Measurements from ENCODE around the gene METRN. TPM values are rescaled to one million over a fixed set of nuclear protein-coding genes. Genes with fewer than 3 reads are reported as not detected.

Gene METRN
- total RNA-seq, 3 donors from 2014 or later = 23.8 to 34.7 (median 28.2) TPM

- Mint-ChIP-seq H3K9me3 (no peaks in the 10 kb centered on the region), H3K4me1 (ENCODE audit: low read depth) (no peaks in the 10 kb centered on the region), H3K4me3 (no peak overlapping the region), H3K36me3 (ENCODE audit: insufficient read depth) (no peaks in the 10 kb centered on the region), H3K27me3 (ENCODE audit: low read depth) (no peaks in the 10 kb centered on the region)
- ATAC-seq (no peak), DNase-seq (no peak)
These were observed 48.7 kb downstream of the METRN start for GRCh38 chr16:763369-764183.

- DNase-seq (no peak), ATAC-seq (no peak)
- Mint-ChIP-seq H3K4me3 (no peak overlapping the region), H3K27me3 (ENCODE audit: low read depth) (no peaks in the 10 kb centered on the region), H3K36me3 (ENCODE audit: insufficient read depth) (no peaks in the 10 kb centered on the region), H3K4me1 (ENCODE audit: low read depth) (no peaks in the 10 kb centered on the region), H3K9me3 (no peaks in the 10 kb centered on the region)
These were observed 49.3 kb downstream of the METRN start for GRCh38 chr16:764184-764750.

GRCh38 chr16:764848-765487, 50.0 kb downstream of the METRN start:
- no peak for ATAC-seq
- no peaks in the 10 kb centered on the region for H3K27me3 Mint-ChIP-seq (ENCODE audit: low read depth)
- no peaks in the 10 kb centered on the region for H3K4me1 Mint-ChIP-seq (ENCODE audit: low read depth)

GRCh38 chr16:765488-765865, 50.6 kb downstream of the METRN start:
- H3K36me3 Mint-ChIP-seq (ENCODE audit: insufficient read depth) = no peaks in the 10 kb centered on the region
- H3K27me3 Mint-ChIP-seq (ENCODE audit: low read depth) = no peaks in the 10 kb centered on the region
- H3K4me1 Mint-ChIP-seq (ENCODE audit: low read depth) = no peaks in the 10 kb centered on the region
- H3K4me3 Mint-ChIP-seq = no peak overlapping the region
- DNase-seq = no peak
- ATAC-seq = no peak
- H3K9me3 Mint-ChIP-seq = no peaks in the 10 kb centered on the region

More at GRCh38 chr16:764848-765487, 50.0 kb downstream of the METRN start:
- no peak for DNase-seq
- Mint-ChIP-seq H3K9me3 (no peaks in the 10 kb centered on the region), H3K4me3 (no peak overlapping the region), H3K36me3 (ENCODE audit: insufficient read depth) (no peaks in the 10 kb centered on the region)

GRCh38 chr16:766008-766819, 51.3 kb downstream of the METRN start:
- no peaks in the 10 kb centered on the region for H3K9me3 Mint-ChIP-seq
- ATAC-seq (no peak), DNase-seq (no peak)
- no peaks in the 10 kb centered on the region for H3K4me1 Mint-ChIP-seq (ENCODE audit: low read depth)
- no peak overlapping the region for H3K4me3 Mint-ChIP-seq
- H3K27me3 Mint-ChIP-seq (ENCODE audit: low read depth) = no peaks in the 10 kb centered on the region
- no peaks in the 10 kb centered on the region for H3K36me3 Mint-ChIP-seq (ENCODE audit: insufficient read depth)

- no peaks in the 10 kb centered on the region for H3K27me3 Mint-ChIP-seq (ENCODE audit: low read depth)
- H3K9me3 Mint-ChIP-seq = no peaks in the 10 kb centered on the region
These were observed 52.1 kb downstream of the METRN start for GRCh38 chr16:766820-767640.

GRCh38 chr16:767743-768235, 52.9 kb downstream of the METRN start:
- no peaks in the 10 kb centered on the region for H3K4me1 Mint-ChIP-seq (ENCODE audit: low read depth)
- DNase-seq (no peak), ATAC-seq (no peak)
- no peaks in the 10 kb centered on the region for H3K36me3 Mint-ChIP-seq (ENCODE audit: insufficient read depth)
- H3K9me3 Mint-ChIP-seq = no peaks in the 10 kb centered on the region
- no peaks in the 10 kb centered on the region for H3K27me3 Mint-ChIP-seq (ENCODE audit: low read depth)
- no peak overlapping the region for H3K4me3 Mint-ChIP-seq

More at GRCh38 chr16:766820-767640, 52.1 kb downstream of the METRN start:
- Mint-ChIP-seq H3K4me1 (ENCODE audit: low read depth) (no peaks in the 10 kb centered on the region), H3K4me3 (no peak overlapping the region), H3K36me3 (ENCODE audit: insufficient read depth) (no peaks in the 10 kb centered on the region)
- no peak for ATAC-seq
- DNase-seq = no peak

GRCh38 chr16:768428-768827, 53.5 kb downstream of the METRN start:
- ATAC-seq (no peak), DNase-seq (no peak)
- Mint-ChIP-seq H3K36me3 (ENCODE audit: insufficient read depth) (no peaks in the 10 kb centered on the region), H3K4me1 (ENCODE audit: low read depth) (no peaks in the 10 kb centered on the region), H3K4me3 (no peak overlapping the region), H3K27me3 (ENCODE audit: low read depth) (no peaks in the 10 kb centered on the region), H3K9me3 (no peaks in the 10 kb centered on the region)

Other genes with a start within 250 kb of the METRN start
- gene CAPN15, start 187.4 kb upstream of the METRN start, total RNA-seq = 100 to 1,000 TPM; 134 to 164 (median 153) TPM
- under 1 TPM; 0.08 to 0.11 (median 0.10) TPM for gene PRR35, start 154.7 kb upstream of the METRN start, total RNA-seq
- under 1 TPM; 0.13 to 0.18 (median 0.16) TPM for gene NHLRC4, start 148.1 kb upstream of the METRN start, total RNA-seq
- gene PIGQ, start 145.2 kb upstream of the METRN start, total RNA-seq = 10 to 100 TPM; 45.0 to 47.8 (median 46.1) TPM
- 10 to 100 TPM; 13.4 to 15.7 (median 14.6) TPM for gene RAB40C, start 125.1 kb upstream of the METRN start, total RNA-seq
- gene WFIKKN1, start 84.1 kb upstream of the METRN start, total RNA-seq = under 1 TPM; 0.40 to 0.71 (median 0.49) TPM
- 100 to 1,000 TPM; 132 to 174 (median 159) TPM for gene METTL26, start 78.8 kb upstream of the METRN start, total RNA-seq
- 100 to 1,000 TPM in 1 of 3 donors, 10 to 100 TPM in 2; 83.1 to 104 (median 88.2) TPM for gene MCRIP2, start 73.3 kb upstream of the METRN start, total RNA-seq
- 100 to 1,000 TPM in 1 of 3 donors, 10 to 100 TPM in 2; 81.0 to 104 (median 87.8) TPM for gene WDR90, start 65.8 kb upstream of the METRN start, total RNA-seq
- 100 to 1,000 TPM; 212 to 215 (median 212) TPM for gene RHOT2, start 47.0 kb upstream of the METRN start, total RNA-seq
- gene RHBDL1, start 39.4 kb upstream of the METRN start, total RNA-seq = under 1 TPM; 0.52 to 0.71 (median 0.53) TPM
- gene STUB1, start 34.7 kb upstream of the METRN start, total RNA-seq = 100 to 1,000 TPM; 117 to 136 (median 127) TPM
- 10 to 100 TPM; 77.0 to 90.4 (median 88.7) TPM for gene JMJD8, start 30.8 kb upstream of the METRN start, total RNA-seq
- gene WDR24, start 24.7 kb upstream of the METRN start, total RNA-seq = 10 to 100 TPM; 28.2 to 32.4 (median 29.1) TPM
- 1 to 10 TPM; 2.0 to 6.0 (median 4.8) TPM for gene FBXL16, start 9.3 kb upstream of the METRN start, total RNA-seq
- 10 to 100 TPM; 66.0 to 75.0 (median 67.8) TPM for gene ANTKMT, start 6.0 kb downstream of the METRN start, total RNA-seq
- 1 to 10 TPM; 5.4 to 9.1 (median 7.0) TPM for gene CCDC78, start 11.3 kb downstream of the METRN start, total RNA-seq
- gene HAGHL, start 12.0 kb downstream of the METRN start, total RNA-seq = 10 to 100 TPM in 2 of 3 donors, 1 to 10 TPM in 1; 8.8 to 13.0 (median 12.4) TPM
- 10 to 100 TPM; 30.1 to 39.5 (median 34.8) TPM for gene CIAO3, start 25.9 kb downstream of the METRN start, total RNA-seq
- gene MSLN, start 45.6 kb downstream of the METRN start, total RNA-seq = under 1 TPM in 1 of 3 donors, not detected in 2; 0.08 TPM
- gene RPUSD1, start 73.3 kb downstream of the METRN start, total RNA-seq = 10 to 100 TPM; 72.3 to 99.0 (median 75.1) TPM
- gene CHTF18, start 73.5 kb downstream of the METRN start, total RNA-seq = 100 to 1,000 TPM; 138 to 171 (median 161) TPM
- gene GNG13, start 85.6 kb downstream of the METRN start, total RNA-seq = not detected

Measured in activated T-cell treated with anti-CD3 and anti-CD28 coated beads, Interleukin-2, amount 50 U/mL, for 4 hours (primary cell).